GM20431 (cell line): ENCODE measurements around the gene ITPRIPL2.

Experiments
- in situ Hi-C: fragments of 300-500 bp; cut with MseI, MboI; formaldehyde crosslinking; loops from one replicate; pipeline ENCODE4 v1.15.0; 2020; ENCODE audit warnings: low sequenced_read_pairs; ENCODE audit not compliant: unreplicated experiment

ITPRIPL2 gene

DNA sequence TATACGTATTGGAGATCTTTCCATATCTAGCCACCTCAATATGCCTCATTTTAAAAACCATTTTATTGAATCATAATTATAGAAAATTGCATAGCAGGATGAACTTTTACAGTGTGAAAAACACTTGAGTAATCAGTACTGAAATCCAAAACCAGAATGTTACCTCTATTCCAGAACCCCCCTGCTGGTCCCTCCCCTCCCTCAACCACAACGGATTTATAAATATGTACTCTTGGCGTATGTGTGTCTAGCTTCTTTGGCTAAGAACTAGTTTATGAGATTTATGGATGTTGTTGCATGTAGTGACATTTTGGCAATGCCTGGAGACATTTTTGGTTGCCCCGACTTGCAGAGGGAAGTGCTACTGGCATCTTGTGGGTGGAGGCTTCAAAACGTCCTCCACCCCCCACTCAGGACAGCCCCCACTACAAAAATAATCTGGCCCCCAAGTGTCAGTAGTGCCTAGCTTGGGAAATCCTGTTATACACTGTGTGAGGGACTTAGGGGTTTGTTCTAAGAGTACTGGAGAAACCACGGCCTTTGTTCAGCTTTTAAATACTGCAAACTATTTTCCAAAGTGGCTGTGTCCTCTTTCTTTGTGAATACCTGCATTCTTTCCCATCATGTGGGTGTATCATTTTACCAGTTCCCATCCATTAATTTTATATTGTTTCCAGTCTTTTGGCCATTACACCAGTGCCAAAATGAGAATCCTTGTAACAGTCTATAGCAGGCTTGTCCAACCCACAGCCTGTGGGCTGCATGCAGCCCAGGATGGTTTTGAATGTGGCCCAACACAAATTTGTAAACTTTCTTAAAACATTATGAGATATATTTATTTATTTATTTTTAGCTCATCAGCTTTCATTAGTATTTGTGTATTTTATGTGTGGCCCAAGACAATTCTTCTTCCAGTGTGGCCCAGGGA is 23.7 kb downstream of the ITPRIPL2 start:
- in situ Hi-C loops: no loop called here

DNA sequence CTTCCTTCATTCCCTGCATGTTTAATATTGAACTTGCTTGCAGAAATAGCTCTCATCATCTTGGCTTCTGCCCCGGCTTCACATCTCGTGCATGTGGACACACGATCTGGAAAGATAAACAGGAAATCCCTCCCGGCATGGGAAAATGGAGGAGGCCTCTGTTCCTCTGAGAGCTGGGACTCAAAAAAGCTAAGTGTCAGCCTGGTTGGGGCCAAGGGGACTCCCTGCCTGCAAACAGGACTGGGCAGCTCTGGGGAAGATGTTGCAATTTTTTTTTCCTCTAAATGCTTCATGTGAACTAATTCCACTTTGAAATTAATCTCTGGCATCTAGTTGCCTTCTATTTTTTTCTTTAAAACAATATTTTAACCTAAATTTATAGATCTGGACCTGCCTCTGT is 24.8 kb downstream of the ITPRIPL2 start:
- in situ Hi-C loops: no loop called here

GRCh38 chr16:19139436-19140091 is 25.8 kb downstream of the ITPRIPL2 start:
- in situ Hi-C loops: no loop called here

DNA sequence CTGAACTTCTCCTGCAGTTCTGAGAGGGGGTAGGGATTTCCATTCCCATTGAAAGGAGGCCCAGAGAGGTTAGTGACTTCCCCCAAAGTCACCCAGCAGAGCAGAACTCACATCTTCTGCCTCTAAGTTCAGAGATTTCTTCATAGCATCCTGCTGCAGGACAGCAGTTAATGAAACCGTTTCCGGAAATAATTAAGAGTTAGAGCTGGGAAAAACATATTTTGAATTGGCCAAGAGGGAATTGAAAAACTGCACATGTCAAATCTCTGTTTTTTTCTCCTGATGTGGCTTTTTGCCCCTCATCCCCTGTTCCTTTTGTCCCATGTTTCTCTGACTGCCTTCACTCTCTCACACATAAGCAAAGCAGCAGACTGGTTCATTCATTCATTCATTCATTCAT is 26.6 kb downstream of the ITPRIPL2 start:
- in situ Hi-C loops: no loop called here

GRCh38 chr16:19142939-19143598 is 29.3 kb downstream of the ITPRIPL2 start:
- in situ Hi-C loops: no loop called here

DNA sequence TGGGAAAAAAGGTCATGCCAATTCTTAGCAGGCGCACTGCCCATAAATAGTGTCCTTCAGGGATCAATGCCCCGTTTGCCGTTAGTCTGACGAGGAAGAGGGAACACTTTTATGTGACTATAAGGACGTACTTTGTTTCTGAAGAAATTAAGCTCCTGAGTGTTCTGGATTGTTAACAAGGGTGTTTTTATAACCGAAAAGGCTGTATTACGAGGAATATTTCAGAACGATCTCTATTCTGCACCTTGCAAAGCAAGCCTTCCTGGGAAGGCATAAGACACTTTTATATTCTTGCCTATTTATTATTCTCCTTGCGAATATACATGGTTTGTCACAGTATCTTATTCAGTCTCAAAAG is 29.8 kb downstream of the ITPRIPL2 start:
- in situ Hi-C loops: no loop called here

DNA sequence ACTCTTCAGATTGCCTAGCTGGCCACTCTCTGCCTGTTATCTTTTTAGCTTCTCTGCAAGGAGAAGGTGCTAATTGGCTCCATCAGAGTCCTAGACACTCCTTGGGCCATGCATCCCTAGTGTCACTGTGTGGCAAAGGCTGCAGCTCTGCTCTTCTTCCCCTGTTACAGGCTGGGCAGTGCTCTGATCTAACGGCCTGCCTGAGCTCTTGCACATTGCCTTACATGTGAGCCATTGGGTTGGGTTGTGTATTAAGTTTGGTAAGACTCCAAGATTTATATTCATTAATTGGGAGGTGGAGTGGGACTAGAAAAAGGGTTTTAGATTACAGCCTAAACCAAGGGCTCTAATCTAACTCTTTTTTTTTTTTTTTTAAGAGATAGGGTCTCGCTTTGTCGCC is 31.2 kb downstream of the ITPRIPL2 start:
- in situ Hi-C loops: no loop called here

- in situ Hi-C loops: no loop called here
Observed at GRCh38 chr16:19147126-19147525, 33.4 kb downstream of the ITPRIPL2 start.

DNA sequence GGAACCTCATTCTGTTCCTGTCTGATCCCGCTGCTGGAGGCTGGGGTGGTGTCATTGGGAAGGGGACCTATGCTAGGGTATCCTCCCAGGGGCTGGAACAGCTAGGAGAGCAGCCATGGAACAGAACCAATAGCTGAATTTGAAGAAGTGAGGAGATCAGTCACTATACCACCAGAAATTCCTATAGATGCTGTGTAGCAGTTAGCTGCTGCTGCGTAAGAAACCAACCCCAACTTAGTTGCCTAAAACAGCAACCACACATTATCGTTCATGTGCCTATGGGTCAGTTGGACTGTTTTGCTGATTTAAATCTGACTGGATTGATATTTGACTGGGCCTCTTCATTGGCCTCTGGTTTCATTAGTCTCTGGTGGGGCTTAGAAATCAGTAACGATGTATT is 33.9 kb downstream of the ITPRIPL2 start:
- in situ Hi-C loops: no loop called here

GRCh38 chr16:19148189-19148588 is 34.4 kb downstream of the ITPRIPL2 start:
- in situ Hi-C loops: no loop called here

- in situ Hi-C loops: no loop called here
Observed at GRCh38 chr16:19151310-19151709, 37.5 kb downstream of the ITPRIPL2 start.

- in situ Hi-C loops: no loop called here
Observed at GRCh38 chr16:19152042-19152441, 38.3 kb downstream of the ITPRIPL2 start.

DNA sequence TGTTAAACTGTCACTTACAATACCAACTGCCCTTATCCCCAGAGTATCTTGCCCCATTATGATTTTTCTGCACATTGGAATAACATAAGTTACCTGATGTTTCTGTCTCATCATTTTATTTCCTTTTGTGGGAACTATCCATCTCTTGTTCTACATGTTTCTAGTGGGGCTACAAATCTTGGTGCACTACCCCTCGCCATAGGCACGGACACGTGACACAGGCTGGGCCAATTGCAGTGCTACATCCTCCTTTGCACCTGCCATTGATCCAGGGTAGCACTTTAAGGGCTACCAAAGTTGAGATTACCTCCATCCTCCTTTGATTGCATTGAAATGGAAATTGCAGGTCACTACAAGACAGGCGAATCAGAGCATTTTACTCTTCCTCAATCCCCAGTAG is 40.1 kb downstream of the ITPRIPL2 start:
- in situ Hi-C loops: no loop called here

DNA sequence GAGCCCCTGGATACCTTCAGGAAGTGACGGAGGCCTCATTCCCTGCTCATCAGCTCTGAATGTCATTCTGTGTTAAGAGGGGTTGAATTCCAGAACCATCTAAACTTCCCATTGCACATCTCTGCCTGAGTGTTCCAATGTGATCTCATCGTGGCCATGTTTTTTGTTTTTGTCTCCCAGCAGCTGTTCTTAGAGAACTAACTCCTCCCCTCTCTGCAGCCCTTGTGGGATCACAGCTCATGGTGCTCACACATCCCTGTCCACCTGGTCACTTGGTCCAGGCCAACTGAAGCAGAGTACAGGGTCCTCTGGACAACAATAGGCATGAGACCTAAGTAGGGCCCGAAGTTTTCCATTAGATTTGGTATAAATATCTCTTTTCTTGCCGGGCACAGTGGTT is 48.3 kb downstream of the ITPRIPL2 start:
- in situ Hi-C loops: no loop called here

GRCh38 chr16:19163215-19163614 is 49.5 kb downstream of the ITPRIPL2 start:
- in situ Hi-C loops: no loop called here

GRCh38 chr16:19164285-19164684 is 50.5 kb downstream of the ITPRIPL2 start:
- in situ Hi-C loops: no loop called here

GRCh38 chr16:19165101-19165500 is 51.3 kb downstream of the ITPRIPL2 start:
- in situ Hi-C loops: no loop called here

- in situ Hi-C loops: no loop called here
Observed at GRCh38 chr16:19166500-19166899, 52.7 kb downstream of the ITPRIPL2 start.

- in situ Hi-C loops: no loop called here
Observed at GRCh38 chr16:19167710-19168370, 54.1 kb downstream of the ITPRIPL2 start, which contains the start of gene SYT17. TSS of gene SYT17 (plus strand) at chr16:19168240. CDS start at chr16:19168647, 407 bp downstream.

DNA sequence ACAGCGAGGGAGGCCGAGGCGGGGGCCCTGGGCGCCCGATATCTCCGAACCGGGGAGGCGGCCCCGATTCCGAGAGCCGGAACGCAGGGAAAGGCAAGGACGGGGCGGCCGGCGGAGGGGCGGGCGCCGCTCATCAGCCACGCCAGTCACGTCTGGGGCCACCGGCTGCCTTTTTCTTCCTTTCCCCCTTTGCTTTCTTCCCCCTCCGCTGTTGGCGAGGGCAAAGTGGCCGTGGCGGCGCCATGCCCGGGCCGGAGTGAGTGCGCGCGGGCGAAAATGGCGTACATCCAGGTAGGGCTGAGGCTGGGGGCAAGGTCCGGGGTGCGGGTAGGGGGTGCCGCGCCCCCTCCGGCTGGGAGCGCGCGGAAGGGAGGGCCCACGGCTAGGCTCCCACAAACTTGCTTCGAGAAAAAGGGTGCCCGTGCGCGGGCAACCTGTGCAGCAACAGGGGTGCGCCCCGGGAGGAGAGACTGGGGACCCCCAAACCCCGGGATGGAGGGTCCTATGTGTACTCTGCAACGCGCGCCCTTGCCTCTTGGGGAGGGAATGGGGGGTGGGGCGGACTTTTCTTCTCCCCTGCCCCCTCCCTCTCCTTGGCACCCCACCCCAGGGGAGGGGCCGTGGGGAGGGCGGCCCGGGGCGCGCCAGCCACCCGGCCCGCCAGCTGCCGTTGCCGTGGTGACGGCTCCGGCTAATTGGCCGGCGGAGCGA is 54.8 kb downstream of the ITPRIPL2 start:
- in situ Hi-C loops: no loop called here
